ENCODE measurements around the gene LRIG1. TPM values are rescaled to one million over a fixed set of nuclear protein-coding genes. Genes with fewer than 3 reads are reported as not detected.

Gene LRIG1
- polyA plus RNA-seq, 4 donors = 21.1 to 27.7 (median 23.0) TPM

- no peak for DNase-seq (ENCODE audit: low read depth in 4 of 4, low spot score in 2 of 4)
Observed at GRCh38 chr3:66489115-66489514, 11.7 kb downstream of the LRIG1 start.

- DNase-seq (ENCODE audit: low read depth in 4 of 4, low spot score in 2 of 4) = no peak
Observed at GRCh38 chr3:66488492-66488891, 12.3 kb downstream of the LRIG1 start.

DNA sequence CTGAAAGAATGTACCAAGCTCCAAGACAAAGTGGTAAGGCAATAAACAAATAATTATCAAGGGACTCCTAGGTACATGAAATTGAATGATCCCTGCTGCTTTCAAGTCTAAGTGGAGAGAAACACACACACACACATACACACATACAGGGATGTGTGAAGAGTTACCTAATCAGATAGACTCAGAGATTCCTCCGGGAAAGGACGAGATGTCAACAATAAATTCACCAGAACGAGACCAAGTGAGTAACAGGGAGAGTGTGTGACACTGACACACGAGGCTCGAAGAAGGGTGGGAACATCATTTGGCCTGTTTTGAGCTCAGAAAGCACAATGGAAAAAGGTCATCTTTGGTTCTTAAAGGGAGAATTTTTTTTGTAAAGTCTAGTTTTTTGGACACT, 13.4 kb downstream of the LRIG1 start:
- no peak for DNase-seq (ENCODE audit: low read depth in 4 of 4, low spot score in 2 of 4)

- DNase-seq (ENCODE audit: low read depth in 4 of 4, low spot score in 2 of 4) = no peak
Observed at GRCh38 chr3:66486646-66487045, 14.2 kb downstream of the LRIG1 start.

DNA sequence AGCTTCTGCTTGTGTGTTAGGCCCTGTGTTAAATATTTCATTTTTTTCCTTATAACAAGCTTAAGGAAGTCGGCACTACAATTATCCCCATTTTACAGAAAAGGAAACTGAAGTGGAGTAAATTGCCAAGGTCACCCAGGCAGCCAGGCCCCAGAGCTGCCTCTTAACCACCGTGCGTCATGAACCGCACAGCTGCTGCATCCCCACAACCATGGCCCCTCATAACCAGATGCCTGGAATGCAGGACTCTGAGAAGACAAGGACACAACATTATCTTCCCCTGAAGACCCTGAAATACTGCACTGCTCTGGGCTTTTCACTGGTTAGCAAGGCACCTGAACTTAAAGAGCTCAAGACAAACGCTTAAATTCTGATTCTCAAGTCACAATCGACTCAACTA, 14.6 kb downstream of the LRIG1 start:
- DNase-seq (ENCODE audit: low read depth in 4 of 4, low spot score in 2 of 4) = no peak

DNA sequence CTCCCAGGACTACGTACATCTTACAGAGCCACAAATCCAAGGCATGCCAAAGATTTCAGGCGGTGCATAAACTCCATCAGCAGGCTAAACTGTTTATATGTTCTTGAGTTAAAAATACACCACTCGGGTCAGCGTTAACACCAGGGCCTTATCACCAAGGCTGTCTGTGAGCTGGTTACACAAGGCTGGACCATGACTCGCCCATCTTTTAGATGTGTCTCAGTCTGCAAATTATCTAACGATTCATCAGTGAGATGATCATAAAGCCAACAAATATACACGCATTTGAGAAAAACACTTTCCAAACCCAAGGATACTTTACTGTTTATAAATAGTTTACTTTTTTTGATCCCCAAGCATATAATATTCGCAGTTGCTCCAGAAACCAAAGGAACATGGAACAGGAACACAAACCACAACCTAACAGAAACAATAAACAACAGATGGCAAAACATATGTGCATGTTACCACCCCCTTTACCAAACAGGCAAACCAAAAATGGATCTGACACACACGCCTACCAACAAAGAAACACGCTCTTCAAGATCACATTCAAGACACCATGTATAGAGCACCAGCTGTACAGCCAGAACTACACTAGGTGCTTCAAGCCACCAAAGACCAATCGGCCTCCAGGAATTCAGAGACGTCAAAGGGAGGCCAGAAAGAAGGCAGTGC, 15.4 kb downstream of the LRIG1 start:
- no peak for DNase-seq (ENCODE audit: low read depth in 4 of 4, low spot score in 2 of 4)

DNA sequence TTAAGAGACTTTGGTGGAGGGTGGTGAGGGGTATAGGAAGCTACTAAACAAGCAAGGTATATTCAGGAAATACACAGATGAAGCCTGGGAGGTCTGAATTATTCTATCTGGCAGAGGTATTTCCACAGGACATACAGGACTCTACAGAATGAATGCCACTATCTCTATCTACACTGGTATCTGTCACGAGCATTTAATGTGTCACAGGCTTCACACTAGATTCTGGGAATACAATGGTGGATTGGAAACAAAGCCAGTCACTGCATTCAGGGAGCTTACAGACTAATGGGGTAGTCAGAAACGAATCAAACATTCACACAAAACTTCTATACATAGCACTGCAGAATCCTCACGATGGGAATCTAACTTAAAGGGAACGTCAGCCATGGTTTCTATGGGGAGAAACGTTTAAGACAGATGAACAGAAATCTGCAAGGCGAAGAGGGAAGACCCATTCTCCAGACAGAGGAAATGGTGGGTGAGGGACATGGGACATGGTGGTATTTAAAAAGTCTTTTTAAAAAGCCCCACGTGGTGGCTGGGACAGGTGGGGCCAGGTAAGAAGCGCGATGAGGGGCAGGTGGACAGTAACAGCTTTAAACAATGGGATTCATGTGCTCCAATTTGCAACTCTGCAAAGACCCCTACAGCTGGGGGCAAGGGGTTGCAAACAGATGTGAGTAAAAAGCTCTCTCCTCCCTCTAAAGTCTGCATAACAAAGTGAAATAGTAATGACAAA, 16.5 kb downstream of the LRIG1 start:
- no peak for DNase-seq (ENCODE audit: low read depth in 4 of 4, low spot score in 2 of 4)

GRCh38 chr3:66483409-66483906, 17.4 kb downstream of the LRIG1 start:
- no peak for DNase-seq (ENCODE audit: low read depth in 4 of 4, low spot score in 2 of 4)

- no peak for DNase-seq (ENCODE audit: low read depth in 4 of 4, low spot score in 2 of 4)
Observed at GRCh38 chr3:66483006-66483405, 17.8 kb downstream of the LRIG1 start.

DNA sequence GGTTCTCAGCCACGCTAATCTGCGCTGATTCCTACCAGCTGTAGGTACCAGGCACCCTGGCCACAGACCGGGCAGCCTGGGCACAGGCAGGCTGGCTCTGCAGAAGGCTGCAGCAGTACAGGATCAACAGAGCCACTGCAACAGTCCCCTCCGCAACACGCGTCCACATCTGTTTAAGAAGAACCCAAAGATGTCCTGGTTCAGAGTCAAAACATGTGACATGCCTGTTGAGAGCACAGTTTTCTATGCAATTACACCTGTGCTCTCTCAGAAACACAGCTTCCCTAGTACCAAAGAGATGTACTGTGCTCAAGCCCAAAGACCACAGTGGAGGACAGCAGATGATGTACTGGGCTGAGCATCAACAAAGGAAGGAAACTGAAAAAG, 18.8 kb downstream of the LRIG1 start:
- no peak for DNase-seq (ENCODE audit: low read depth in 4 of 4, low spot score in 2 of 4)

DNA sequence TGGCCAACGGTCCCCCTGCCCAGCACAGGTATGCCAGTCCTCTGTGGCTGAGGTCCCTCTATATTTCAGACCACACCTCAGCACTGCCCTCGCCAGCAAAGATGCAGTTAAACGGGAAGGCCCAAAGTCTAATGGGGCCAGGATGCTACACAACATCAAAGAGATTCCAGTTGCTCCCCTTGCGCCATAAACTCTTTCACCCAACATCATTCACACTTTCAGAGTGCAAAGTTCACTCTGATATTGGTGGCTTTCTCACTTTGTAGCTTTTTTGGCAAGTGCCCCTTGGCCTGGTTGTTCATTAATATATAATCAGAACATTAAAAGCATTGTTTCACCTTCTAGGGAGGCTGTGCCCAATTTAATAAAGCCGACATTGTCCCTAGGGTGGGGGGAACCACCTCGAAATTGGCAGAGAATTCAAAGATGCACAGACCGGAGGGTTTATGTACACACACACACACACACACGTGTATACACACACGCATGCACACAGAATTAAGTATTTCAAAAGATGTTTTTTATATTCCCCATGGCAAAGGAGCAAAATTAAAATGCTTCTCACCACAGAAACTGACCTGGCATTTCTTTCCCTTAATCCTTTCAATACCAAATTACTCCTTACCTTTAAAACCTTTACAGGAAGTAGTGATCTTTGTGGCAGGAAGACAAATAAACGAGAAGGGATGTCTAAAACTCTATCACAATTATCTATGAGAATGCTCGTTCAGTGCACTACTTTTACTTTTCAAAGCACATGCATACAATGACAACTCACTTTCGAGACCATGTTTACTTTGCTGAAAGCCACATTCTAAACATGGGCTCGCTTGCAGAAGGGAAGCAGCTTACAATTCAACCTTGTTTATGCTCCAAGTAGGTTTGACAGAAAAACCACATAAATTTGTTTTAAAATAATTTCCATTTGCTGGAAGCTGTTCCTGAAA, 19.5 kb downstream of the LRIG1 start:
- DNase-seq (ENCODE audit: low read depth in 4 of 4, low spot score in 2 of 4) = no peak

- no peak for DNase-seq (ENCODE audit: low read depth in 4 of 4, low spot score in 2 of 4)
Observed at GRCh38 chr3:66480666-66481065, 20.2 kb downstream of the LRIG1 start.

- DNase-seq (ENCODE audit: low read depth in 4 of 4, low spot score in 2 of 4) = no peak
Observed at GRCh38 chr3:66479532-66479947, 21.3 kb downstream of the LRIG1 start.

DNA sequence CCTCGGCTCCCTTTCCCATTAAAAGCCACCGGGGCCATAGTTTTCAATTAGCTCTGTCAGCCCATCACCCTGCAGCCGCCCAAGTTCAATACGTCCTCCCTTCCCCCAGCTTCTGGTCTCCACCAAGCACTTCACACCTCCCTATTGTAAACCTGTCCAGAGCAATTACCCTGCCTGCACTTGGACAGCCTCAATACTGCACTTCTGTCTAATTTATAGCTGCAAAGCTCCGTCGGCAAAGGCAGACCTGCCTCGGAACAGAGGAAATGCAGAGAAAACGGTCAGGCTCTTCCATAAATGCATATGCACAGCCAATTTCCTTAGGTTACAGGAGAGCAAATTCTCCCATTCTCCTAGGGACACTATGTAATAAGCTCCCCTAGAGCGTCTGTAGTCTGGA, 21.9 kb downstream of the LRIG1 start:
- no peak for DNase-seq (ENCODE audit: low read depth in 4 of 4, low spot score in 2 of 4)

DNA sequence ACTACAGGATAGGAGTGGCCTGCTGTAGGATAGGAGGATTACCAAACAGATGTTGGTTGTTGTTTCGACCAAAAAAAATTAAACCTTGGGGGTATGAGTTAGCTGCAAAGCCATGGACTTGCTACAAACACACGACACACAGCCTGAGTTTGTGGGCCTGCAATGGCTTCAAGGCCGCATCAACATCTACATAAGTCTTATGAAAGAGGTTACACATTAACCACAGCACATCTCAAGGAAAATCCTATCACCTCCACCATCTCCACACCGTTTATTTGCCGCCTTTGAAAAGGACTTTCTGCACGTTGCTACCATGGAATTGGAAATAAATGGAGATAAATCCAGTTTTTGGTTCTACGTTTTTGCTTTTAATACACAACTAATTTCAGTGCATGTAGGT, 23.0 kb downstream of the LRIG1 start:
- no peak for DNase-seq (ENCODE audit: low read depth in 4 of 4, low spot score in 2 of 4)

GRCh38 chr3:66476852-66477381, 23.9 kb downstream of the LRIG1 start:
- DNase-seq (ENCODE audit: low read depth in 4 of 4, low spot score in 2 of 4) = no peak

- DNase-seq (ENCODE audit: low read depth in 4 of 4, low spot score in 2 of 4) = no peak
Observed at GRCh38 chr3:66475386-66476020, 25.3 kb downstream of the LRIG1 start.

DNA sequence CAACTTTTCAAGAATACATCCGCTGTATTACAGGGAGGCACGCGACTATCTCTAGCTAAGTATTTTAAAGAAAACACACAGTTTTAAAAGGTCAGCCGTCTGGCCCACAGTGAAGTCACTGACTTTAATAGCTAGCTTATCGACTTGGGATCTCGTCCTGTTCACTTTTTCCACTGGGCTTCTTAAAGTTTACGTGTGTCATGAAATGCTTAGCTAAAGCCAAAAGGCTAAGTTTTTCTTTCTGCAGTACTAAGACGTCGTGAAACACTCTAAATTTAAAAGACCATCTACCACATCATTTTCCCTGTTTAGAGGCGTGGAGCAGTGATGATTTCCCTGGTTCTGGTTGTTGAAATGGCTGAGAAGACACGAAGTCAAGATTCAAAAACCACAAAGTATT, 27.1 kb downstream of the LRIG1 start:
- DNase-seq (ENCODE audit: low read depth in 4 of 4, low spot score in 2 of 4) = no peak

DNA sequence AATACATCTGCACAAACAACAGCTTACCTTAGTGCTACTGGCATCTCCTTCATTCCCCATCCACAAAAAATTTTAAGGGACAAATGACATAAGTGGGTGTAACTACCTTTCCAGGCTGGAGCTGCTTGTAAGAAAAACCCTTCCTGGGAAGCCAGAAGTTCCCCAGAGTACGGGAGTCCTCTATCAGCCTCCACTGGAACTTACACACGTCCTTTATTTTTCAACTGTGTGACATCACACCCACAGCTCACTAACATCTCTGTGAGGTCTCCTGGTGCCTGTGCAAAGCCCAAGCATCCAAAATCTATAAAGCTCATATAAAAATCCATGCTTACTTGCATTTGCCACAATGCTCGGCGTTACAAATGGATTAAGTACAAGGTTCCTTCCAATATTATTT, 27.6 kb downstream of the LRIG1 start:
- no peak for DNase-seq (ENCODE audit: low read depth in 4 of 4, low spot score in 2 of 4)

Measured in left renal cortex interstitium (tissue), 4 donors.